HG03108 (cell line): Measurements from ENCODE around the gene GRAMD1B.

ENCODE experiments used
- ATAC-seq: cut with Tn5 transposase; IDR thresholded peaks from one replicate; pipeline ENCODE4 v1.9.1; 2021; ENCODE audit warnings: moderate library complexity; ENCODE audit not compliant: unreplicated experiment

GRAMD1B gene

GRCh38 chr11:123582992-123583504 lies 153.0 kb downstream of the GRAMD1B start:
- no peak for ATAC-seq

- no peak for ATAC-seq
Measured at GRCh38 chr11:123584186-123584585, 154.1 kb downstream of the GRAMD1B start.

- ATAC-seq, result no peak
Measured at GRCh38 chr11:123584737-123585136, 154.7 kb downstream of the GRAMD1B start.

- ATAC-seq, result no peak
Measured at GRCh38 chr11:123585206-123585605, 155.1 kb downstream of the GRAMD1B start.

- no peak for ATAC-seq
Measured at GRCh38 chr11:123585706-123586105, 155.6 kb downstream of the GRAMD1B start.

- ATAC-seq, result no peak
Measured at GRCh38 chr11:123586568-123586967, 156.5 kb downstream of the GRAMD1B start.

- ATAC-seq, result no peak
Measured at GRCh38 chr11:123587044-123587443, 157.0 kb downstream of the GRAMD1B start.

- no peak for ATAC-seq
Measured at GRCh38 chr11:123587559-123587958, 157.5 kb downstream of the GRAMD1B start.

- ATAC-seq, result no peak
Measured at GRCh38 chr11:123588117-123588863, 158.2 kb downstream of the GRAMD1B start.

- no peak for ATAC-seq
Measured at GRCh38 chr11:123588864-123589262, 158.8 kb downstream of the GRAMD1B start.

GRCh38 chr11:123590296-123590912 lies 160.3 kb downstream of the GRAMD1B start:
- no peak for ATAC-seq

- no peak for ATAC-seq
Measured at GRCh38 chr11:123593570-123593969, 163.5 kb downstream of the GRAMD1B start.

- ATAC-seq, result no peak
Measured at GRCh38 chr11:123594188-123594901, 164.3 kb downstream of the GRAMD1B start.

- ATAC-seq, result no peak
Measured at GRCh38 chr11:123594921-123595320, 164.9 kb downstream of the GRAMD1B start.

GRCh38 chr11:123597859-123598258 lies 167.8 kb downstream of the GRAMD1B start:
- ATAC-seq, result no peak

- no peak for ATAC-seq
Measured at GRCh38 chr11:123601136-123601535, 171.1 kb downstream of the GRAMD1B start.

GRCh38 chr11:123601743-123602142 lies 171.7 kb downstream of the GRAMD1B start:
- no peak for ATAC-seq

- no peak for ATAC-seq
Measured at GRCh38 chr11:123603666-123604065, 173.6 kb downstream of the GRAMD1B start.

GRCh38 chr11:123607781-123608180 lies 177.7 kb downstream of the GRAMD1B start:
- no peak for ATAC-seq

- ATAC-seq, result no peak
Measured at GRCh38 chr11:123608371-123608770, 178.3 kb downstream of the GRAMD1B start.

GRCh38 chr11:123608945-123609344 lies 178.9 kb downstream of the GRAMD1B start:
- no peak for ATAC-seq

- no peak for ATAC-seq
Measured at GRCh38 chr11:123611698-123612097, 181.6 kb downstream of the GRAMD1B start.
